HG02763 (cell line): ENCODE measurements around the gene PRKCE.

ENCODE experiments used
- ATAC-seq: cut with Tn5 transposase; IDR thresholded peaks from one replicate; pipeline ENCODE4 v1.9.1; 2021; ENCODE audit warnings: mild to moderate bottlenecking, moderate library complexity; ENCODE audit not compliant: unreplicated experiment

The PRKCE gene

GRCh38 chr2:45975752-45976517, 324.5 kb downstream of the PRKCE start:
- no peak for ATAC-seq

DNA sequence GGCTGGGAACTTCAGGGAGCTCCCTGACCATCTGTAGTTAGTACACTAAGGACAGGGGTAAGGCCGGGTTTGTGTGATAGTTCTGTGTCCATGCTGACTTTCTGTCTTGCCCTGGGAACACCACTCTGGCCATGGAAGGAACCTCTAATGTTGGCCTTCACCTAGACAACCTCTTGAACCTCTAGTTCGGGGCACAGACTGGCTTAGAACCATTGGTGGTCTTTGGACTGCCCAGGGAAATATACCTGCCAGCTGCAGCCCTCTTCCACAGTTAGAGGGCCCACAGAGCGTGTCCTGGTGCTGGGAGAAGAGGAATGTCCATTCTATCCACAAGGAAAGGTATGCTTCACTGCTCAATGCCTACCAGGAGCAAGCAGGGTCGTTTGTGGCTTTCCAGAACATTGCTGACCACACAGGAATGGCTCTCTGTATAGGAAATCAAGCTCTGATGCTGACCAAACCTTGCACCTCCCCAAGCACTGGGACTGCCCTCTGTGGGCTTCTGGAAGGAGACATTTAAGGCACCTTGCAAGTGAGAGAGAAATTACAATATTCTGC, 326.9 kb downstream of the PRKCE start:
- no peak for ATAC-seq

DNA sequence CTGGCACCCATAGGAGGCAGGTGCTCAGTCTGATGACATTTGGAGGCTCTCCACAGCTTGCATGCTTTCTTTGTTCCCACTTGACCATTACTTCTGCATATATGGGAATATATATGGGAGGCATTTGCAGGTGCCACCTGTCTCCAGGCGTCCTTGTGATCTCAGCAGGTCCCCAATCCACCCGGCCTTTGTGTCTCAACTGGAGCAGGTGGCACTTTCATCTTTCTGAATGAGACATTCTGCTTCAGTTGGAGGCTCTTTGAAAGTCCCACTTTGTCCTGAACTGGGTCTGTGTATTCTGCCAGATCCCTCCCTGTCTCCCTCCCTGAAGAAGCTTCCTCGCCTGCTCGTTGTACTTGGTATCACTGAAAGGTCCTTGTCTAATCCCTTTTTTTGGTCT, 327.6 kb downstream of the PRKCE start:
- no peak for ATAC-seq

GRCh38 chr2:45980161-45980865, 328.8 kb downstream of the PRKCE start:
- no peak for ATAC-seq

- ATAC-seq: no peak
Measured at GRCh38 chr2:45981384-45981930, 330.0 kb downstream of the PRKCE start.

DNA sequence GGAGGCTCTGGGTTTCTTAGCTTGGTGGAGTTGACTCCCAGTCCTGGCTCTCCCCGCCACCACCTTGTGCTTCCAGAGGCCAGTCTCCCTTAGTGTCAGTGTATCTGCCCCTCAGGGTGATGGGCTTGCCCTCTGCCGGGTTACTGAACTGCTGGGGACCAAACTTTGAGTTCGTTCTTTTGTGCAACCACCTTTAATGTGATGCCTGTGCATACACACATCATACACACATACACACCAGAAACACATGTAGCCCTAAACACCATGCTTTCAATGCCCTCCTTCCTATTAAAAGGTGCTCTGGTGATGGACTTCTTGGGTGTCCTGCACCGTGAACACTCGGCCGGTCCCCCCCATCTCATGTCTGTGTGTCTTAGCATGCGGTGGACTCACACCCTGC, 330.6 kb downstream of the PRKCE start:
- no peak for ATAC-seq

DNA sequence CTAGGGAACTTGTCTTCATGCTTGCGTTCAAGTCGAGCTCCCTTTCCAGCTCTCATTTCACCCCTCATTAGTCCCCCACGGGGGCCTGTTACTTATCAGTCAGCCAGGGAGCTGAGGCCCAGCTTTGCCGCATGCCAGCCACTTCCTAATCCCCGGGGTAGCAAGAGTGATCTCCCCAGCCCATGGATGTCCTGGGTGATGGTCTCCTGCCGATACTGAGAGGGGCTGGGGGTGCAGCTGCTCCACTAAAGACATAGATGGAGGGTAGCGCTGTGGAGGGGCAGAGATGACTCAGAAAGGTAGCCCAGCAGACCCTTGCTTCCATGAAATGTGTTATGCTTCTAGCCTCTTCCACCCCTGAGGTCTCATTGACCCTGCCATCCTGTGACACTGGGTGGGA, 331.7 kb downstream of the PRKCE start:
- ATAC-seq: no peak

DNA sequence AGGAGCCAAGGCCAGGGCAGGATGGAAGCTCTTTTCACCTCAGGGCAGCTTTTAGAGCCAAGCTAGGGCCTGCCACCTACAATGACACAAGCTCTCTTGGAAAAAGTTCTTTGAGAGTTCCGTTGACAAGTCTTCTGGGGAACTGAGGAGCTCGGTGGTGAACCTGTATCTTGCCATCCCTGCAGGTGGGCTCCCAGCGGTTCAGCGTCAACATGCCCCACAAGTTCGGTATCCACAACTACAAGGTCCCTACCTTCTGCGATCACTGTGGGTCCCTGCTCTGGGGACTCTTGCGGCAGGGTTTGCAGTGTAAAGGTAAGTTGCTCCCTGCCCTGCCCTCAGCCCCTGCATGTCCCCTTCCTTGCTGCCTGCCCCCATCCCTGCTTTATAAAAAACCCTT, 332.9 kb downstream of the PRKCE start:
- ATAC-seq: no peak

DNA sequence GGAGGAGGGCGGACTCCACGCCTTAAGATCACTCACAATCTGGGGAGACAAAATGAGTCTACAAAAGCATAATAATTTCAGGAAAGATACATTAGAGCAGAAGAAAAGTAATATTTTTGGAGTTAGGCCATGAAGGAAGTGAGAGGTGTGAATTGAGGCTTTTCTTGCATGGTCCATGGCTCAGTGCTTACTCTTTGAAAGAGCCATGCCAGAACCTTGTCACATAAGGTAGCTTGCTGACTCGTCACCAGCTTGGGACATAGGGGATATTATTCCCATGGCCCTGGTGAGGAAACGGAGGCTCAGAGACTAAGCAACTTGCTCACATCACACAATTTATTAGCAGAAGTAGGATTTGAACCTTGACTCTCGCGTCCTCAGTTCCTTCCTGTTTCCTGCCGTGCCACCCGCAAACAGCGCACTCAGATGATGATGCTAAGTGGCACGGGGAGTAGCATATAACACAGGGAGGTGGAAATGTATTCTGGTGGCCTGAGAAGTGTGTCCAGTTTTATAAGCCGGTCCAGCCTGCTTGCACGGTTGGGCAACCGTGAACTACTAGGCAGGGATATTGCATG, 333.5 kb downstream of the PRKCE start:
- ATAC-seq: no peak

DNA sequence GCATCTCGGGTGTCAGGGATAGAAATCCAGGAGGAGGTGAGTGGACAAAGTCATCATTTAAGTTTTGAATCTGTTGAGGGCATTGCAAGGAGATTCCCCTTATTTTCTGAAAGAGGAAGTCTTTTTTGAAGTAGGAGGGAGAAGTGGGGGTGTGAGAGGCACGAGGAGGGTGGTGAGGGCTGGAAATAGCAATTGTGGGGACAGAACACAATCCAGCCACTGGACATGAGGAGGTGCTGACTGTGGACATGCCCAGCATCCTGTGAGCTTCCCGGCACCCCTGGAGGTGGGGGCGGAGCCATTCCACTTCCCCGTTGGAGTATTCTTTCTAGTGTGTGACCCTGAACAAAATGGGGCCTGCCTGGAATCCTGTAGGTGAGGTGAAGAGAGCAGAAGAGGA, 335.0 kb downstream of the PRKCE start:
- no peak for ATAC-seq

GRCh38 chr2:45987856-45988255, 336.4 kb downstream of the PRKCE start:
- ATAC-seq: no peak

GRCh38 chr2:45988879-45989278, 337.4 kb downstream of the PRKCE start:
- ATAC-seq: no peak

GRCh38 chr2:45990131-45990530, 338.7 kb downstream of the PRKCE start:
- no peak for ATAC-seq

- no peak for ATAC-seq
Measured at GRCh38 chr2:45992021-45992740, 340.7 kb downstream of the PRKCE start.

- no peak for ATAC-seq
Measured at GRCh38 chr2:45992741-45993475, 341.4 kb downstream of the PRKCE start.

DNA sequence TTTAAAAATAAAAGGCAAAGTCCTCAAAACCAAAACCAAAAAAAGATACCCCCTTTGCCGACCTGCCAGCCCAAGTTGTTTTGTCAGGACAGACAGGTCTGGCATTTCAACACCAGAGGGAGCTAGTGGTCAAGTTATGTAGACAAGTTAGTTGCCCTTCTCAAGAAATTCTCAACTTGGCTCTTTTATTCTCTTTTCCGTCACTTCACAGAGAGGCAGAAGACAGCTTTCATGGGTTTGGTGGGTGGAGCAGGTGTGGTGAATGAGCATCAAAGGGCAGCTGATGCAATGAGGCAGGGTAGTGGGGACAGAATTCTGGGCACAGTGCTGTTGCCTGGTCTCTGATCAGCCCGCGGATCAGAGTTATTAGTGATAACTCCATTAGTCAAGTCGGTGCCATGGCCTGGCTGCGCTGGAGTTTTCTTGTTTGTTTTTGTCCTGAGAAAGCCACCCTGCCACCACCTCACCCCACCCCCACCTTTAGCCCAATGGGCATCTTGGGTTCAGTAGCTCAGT, 342.1 kb downstream of the PRKCE start:
- ATAC-seq: no peak

DNA sequence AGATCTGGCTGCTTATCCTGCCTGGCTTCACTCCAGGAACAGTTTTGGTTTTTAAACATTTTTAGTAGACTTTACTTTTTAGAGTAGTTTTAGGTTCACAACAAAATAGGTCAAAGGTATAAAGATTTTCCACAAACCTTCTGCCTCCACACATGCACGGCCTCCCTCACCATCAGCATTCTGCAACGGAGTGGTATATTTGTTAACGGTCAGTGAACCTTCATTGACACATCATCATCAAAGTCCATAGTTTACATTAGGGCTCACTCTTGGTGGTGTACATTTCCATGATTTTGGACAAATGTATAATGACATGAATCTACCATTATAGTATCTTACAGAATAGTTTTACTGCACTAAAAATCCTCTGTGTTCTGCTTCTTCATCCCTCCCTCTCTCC, 342.6 kb downstream of the PRKCE start:
- no peak for ATAC-seq

GRCh38 chr2:46000660-46001059, 349.2 kb downstream of the PRKCE start:
- no peak for ATAC-seq

DNA sequence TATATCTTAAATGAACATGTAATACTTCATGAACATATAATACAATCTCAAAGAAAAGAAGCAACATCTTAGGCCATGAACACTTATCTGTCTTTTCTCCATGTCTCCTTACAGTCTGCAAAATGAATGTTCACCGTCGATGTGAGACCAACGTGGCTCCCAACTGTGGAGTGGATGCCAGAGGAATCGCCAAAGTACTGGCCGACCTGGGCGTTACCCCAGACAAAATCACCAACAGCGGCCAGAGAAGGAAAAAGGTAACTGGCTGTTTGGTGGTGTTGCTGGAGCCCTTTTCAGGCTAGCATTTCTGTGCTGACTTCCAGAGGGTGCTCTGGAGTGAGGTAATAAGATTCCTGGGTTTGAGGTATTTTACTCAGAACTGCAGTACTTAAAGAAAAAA, 349.8 kb downstream of the PRKCE start:
- ATAC-seq: no peak
